HG03439 (cell line): ENCODE measurements around the gene B3GALT6.

Experiments
- ATAC-seq: cut with Tn5 transposase; IDR thresholded peaks from one replicate; pipeline ENCODE4 v1.9.1; 2021; ENCODE audit warnings: mild to moderate bottlenecking, moderate library complexity; ENCODE audit not compliant: unreplicated experiment

B3GALT6 gene

DNA sequence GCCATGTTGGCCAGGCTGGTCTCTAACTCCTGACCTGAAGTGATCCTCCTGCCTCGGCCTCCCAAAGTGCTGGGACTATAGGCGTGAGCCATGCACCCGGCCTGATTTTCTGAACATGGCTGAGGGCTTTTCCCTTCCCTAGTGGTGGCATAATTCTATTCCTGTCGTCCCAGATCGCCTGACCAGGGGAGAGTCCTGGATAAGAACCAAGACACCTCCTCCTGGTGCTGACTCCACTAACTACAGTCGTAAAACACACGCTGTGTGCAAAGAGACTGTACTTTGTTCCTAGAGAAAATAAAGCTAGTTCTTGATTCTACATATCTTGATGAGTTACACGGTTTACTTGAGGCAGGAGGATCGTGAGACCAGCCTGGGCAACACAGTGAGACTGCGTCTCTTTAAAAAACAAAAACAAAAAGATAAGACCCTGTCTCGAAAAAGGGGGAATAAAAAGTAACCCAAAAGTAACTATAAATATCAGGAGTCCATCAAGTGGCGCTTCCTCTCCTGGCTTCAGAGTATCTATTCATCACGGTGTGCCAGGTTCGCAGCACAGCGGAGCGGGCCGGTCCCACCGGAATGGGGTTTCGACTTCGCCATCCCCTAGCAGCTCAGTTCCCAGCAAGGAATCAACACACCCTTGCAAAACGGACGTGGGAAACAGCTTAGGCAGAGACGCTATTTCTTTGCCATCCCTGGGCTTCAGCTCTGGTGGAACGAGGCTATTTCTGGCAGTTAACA is 1.2 kb upstream of the B3GALT6 start:
- no peak for ATAC-seq

GRCh38 chr1:1231400-1232207 is 433 bp upstream of the B3GALT6 start, which contains the start of gene SDF4:
TSS of gene SDF4 (minus strand) at chr1:1232001. CDS start at chr1:1228772, 3,229 bp downstream.
- ATAC-seq = peak; percentile 88

DNA sequence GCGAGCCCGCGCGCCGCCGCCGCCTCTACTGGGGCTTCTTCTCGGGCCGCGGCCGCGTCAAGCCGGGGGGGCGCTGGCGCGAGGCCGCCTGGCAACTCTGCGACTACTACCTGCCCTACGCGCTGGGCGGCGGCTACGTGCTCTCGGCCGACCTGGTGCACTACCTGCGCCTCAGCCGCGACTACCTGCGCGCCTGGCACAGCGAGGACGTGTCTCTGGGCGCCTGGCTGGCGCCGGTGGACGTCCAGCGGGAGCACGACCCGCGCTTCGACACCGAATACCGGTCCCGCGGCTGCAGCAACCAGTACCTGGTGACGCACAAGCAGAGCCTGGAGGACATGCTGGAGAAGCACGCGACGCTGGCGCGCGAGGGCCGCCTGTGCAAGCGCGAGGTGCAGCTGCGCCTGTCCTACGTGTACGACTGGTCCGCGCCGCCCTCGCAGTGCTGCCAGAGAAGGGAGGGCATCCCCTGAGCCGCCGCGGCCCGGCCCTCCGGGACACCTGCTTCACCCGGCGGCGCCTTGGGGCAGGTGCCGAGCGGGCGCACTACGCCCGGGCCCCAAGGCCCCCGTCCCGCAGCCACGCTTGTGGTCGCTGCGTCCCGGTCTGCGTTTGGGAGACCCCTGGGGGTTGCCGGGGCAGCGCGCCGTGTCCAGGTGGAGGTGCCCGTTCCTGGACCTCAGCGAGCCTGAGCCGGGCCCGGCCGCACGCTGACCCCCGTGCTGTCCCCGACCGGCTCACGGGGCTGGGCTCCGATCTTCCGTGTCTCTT is 944 bp downstream of the B3GALT6 start:
- no peak for ATAC-seq

DNA sequence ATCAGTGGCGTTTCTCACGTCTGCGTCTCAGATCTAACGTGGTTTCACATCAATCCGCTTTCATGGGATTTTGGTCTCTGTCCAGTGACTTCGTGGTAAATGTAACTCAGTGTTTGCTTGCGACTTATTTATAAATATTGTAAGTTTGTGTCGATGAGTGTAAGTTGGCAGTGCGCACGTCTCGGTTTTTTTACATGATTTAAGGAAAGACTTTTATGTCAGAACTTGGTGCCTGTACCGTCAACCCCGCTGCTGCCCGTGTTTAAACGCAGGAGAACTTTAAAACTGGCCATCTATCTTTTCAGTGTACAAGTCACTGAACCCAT is 1.5 kb downstream of the B3GALT6 start:
- ATAC-seq = no peak

DNA sequence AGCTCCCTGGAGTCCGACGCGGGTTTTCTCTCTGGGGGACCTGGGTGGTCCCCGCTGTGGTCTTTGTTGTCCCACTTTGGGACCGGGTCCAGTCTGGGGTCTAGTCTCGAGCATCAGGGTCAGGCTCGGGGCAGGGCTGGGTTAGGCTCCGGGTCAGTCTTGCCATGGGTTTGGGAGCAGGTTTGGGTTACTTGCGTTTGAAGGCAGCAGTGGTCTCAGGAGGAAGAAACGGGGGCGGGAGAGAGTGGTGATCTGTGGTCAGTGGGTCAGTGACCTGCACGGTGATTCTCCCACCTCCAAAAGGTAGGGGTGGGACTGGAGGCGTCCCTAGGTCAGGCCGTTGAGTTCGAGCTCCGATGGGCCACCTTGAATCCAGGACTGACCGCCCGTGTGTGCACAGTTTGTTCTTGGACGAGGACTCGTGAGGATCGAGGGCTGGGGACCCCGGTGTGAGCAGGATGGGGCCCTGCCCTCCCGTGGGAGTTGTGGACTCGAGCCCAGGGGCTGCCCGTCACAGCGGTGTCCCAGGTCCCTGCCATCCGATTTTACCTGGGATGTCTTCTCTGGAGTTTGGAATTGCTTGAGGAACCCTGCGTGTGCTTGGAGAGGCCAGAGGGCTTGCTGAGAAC is 2.3 kb downstream of the B3GALT6 start:
- no peak for ATAC-seq

GRCh38 chr1:1235016-1235744 is 3.1 kb downstream of the B3GALT6 start:
- no peak for ATAC-seq

- no peak for ATAC-seq
These were observed 4.2 kb downstream of the B3GALT6 start for GRCh38 chr1:1236176-1236763.

DNA sequence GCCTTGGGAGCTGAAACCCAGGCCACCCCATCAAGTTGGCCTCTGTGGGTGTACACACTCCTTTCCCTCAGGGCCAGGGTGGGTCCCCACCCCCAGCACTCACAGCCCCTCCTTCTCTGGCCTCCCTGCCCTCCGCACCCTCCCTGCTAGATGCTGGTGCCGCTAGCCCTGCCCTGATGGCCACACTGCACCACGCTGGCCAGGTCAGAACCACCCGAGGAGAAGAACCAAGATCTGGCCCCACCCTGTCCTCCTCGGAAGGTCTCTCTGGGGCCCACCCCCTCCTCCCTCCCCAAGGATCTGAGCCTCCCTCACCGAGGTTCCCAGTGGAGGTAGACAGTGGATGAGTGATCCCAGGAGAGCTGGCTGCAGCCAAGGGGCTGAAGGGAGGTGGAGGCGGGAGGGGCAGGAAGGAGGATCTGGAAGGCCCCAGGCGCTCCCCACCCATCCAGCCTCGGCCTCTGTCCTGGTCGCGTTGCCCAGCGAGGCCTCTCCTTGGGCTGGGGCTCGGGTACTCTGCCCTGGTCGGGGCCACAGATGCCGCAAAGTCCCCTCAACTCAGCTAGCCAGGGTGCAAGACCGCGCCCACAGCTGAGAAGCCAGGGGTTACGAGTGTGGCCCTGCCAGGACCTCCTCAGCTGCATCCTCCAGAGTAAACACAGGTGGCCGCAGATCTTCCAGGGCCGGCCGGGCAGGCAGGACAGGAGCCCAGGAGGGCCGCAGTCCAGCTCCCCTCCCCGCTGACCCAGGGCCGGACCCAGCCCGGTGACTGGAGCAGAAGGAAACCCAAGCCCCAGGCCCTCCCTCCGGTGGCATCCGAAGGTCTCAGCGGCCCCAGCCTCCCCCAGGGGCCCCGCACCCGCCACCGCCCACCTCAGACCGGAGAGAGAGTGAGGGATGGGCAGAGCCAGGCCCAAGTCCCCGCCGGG is 5.2 kb downstream of the B3GALT6 start:
- no peak for ATAC-seq

DNA sequence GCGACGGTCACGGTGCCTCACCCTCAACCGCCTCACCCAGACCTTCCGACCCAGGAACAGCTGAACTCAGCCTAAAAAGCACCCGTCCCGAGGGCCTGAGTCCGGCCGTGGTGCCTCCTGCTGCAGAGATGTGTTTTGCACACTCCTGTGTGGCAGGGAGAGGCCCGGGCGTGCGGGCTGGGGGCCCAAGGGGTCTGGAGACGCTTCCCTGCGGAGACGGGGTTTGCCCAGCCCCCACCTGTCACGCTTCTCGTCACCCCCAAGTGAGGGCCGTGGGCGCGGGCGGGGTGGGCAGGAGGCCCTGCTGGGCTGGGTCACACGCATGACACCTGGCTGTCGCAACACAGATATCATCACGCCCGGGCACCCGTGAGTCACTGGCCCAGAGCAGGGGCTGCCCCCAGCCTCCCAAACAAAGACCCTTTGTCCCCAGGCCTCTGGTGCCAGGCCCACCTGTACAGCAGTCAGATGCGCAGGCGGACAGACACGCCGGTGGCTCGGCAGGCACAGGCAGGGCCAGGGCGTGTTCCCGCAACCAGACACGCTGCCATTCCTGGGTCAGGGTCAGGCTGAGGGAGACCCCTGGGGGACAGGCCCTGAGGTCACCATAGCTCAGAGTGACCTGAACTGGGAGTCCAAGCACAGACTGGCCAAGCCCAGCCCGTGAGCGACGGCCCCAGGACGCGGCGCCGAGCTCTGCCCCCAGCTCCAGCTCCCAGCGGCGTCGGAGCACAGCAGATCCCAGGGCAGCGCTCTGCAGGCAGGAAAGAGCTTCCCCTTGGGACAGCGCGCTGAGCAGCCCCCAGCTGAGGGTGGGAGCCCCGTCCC is 6.1 kb downstream of the B3GALT6 start:
- ATAC-seq = no peak

GRCh38 chr1:1238702-1239178 is 6.7 kb downstream of the B3GALT6 start:
- no peak for ATAC-seq

DNA sequence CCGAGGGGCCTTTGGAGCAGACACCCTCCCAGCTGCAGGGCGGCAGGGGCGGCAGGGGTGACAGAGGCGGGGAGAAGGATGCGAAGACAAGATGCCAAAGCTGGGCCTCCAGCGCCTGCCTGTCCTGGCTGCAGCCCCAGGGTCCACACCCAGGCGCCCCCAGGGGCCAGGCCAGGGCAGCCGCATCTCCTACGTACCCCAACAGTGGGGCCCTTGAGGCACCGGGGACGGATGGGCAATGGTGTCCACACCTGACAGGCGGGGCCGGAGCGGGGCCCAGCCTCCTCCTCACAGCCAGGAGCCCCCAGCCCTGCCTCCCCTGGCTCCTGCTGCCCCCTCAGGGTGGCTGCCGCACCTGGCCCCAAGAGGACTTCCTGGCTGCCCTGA is 7.2 kb downstream of the B3GALT6 start:
- ATAC-seq = no peak

- no peak for ATAC-seq
These were observed 7.7 kb downstream of the B3GALT6 start for GRCh38 chr1:1239614-1240347.

- ATAC-seq = no peak
These were observed 8.3 kb downstream of the B3GALT6 start for GRCh38 chr1:1240348-1240732.

GRCh38 chr1:1240822-1241587 is 9.0 kb downstream of the B3GALT6 start:
- ATAC-seq = no peak

DNA sequence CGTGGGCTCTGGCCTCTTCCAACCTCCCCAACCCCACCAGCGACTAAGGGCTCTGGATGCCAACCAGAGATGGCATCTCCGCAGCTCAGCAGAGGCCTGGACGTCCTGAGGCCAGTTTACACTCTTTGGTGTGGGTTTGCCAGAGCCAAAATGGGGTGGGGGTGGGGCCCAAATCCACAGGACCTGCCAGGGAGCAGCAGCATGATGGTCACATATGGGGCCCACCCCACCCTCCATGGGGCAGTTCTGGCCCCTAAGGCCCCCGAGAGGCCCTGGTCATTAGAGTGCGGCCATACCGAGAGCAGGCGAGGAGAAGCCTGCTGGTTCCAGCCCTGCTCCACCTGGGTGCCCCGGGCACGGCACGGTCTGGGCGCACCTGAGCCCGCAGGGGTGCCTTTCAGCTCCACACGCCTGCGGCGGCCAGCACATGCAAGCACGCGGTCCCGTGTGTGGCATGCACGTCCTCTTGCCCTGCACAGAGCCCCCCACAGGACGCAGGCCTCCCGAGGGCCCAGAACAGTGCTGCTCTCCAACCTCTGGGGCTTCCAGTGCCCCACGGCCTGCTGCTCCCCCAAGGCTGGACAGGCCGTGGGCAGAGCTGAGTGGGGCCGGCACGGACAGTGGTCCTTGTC is 9.7 kb downstream of the B3GALT6 start:
- no peak for ATAC-seq
